ENCODE results near the gene ERBB2. TPM values are rescaled to one million over a fixed set of nuclear protein-coding genes. Genes with fewer than 3 reads are reported as not detected.

Gene ERBB2
- total and polyA plus RNA-seq, 2 of the 13 experiments (the other 11 are each of a cell fraction or from before 2014, with no cell fraction given), result 57.7 to 64.1 TPM

DNA sequence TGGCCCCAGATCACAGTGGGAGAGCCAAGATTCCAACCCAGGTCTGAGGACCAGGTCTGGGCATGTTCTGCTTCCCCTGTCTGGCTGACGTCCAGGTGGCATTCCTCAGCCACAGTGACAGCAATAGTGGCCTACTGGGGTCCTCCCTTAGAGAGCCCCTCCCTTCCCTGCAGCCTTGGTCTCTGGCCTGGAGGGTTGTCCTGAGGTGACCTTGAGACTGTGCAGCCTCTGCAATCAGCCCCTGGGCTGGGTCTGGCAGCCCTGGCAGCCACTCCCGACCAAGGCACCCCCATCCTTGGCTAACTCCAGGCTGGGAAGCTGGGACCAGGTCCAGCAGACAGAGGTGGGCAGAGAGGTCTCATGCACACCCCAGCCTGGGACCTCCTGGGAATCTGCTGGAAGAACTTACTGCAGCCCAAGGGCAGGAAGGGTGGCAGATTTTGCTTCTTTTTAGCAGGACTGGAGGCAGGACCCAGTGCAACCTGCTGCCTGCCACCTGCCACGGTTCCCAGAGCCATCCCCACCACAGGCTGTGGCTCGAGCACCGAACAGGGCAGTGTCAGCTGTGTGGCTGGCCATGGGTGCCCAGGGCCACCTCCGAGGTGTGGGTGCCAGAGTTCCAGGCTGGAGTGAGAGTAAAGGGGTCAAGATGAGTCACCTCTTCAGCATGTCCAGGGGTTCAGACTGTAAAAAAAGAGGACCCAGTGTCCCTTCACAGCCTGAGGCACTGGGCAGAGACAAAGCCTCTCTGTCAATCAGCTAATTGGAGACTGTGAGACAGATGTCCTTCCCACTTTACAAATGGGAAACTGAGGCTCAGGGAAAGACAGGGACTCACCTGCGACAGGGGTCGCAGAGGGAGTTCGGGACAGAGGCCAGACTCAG lies 50.5 kb downstream of the ERBB2 start (continued):
- TF ChIP-seq ZFP62 (CRISPR knock-in tag; IDR thresholded peaks at IDR 0.05), result no peak
- TF ChIP-seq FOXK1 (CRISPR knock-in tag; IDR thresholded peaks at IDR 0.05; ENCODE audit: borderline replicate concordance, low read depth), result no peak
- no peak for TF ChIP-seq IKZF1 (IDR thresholded peaks at IDR 0.05)
- TF ChIP-seq, protein P1, sequence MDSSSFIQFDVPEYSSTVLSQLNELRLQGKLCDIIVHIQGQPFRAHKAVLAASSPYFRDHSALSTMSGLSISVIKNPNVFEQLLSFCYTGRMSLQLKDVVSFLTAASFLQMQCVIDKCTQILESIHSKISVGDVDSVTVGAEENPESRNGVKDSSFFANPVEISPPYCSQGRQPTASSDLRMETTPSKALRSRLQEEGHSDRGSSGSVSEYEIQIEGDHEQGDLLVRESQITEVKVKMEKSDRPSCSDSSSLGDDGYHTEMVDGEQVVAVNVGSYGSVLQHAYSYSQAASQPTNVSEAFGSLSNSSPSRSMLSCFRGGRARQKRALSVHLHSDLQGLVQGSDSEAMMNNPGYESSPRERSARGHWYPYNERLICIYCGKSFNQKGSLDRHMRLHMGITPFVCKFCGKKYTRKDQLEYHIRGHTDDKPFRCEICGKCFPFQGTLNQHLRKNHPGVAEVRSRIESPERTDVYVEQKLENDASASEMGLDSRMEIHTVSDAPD (CRISPR knock-in tag; IDR thresholded peaks at IDR 0.05), result no peak
- TF ChIP-seq ZNF205 (CRISPR knock-in tag; IDR thresholded peaks at IDR 0.05), result 0 out of 2 replicates have a peak, but pooled peaks have one; percentile 22
- no peak for TF ChIP-seq ZNF354B (CRISPR knock-in tag; IDR thresholded peaks at IDR 0.05)
- 0 out of 2 replicates have a peak, but pooled peaks have one; percentile 67 for TF ChIP-seq ZNF674 (CRISPR knock-in tag; IDR thresholded peaks at IDR 0.05; ENCODE audit: low read depth)
- TF ChIP-seq, protein P2, sequence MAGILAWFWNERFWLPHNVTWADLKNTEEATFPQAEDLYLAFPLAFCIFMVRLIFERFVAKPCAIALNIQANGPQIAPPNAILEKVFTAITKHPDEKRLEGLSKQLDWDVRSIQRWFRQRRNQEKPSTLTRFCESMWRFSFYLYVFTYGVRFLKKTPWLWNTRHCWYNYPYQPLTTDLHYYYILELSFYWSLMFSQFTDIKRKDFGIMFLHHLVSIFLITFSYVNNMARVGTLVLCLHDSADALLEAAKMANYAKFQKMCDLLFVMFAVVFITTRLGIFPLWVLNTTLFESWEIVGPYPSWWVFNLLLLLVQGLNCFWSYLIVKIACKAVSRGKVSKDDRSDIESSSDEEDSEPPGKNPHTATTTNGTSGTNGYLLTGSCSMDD (CRISPR knock-in tag; IDR thresholded peaks at IDR 0.05), result no peak
- no peak for TF ChIP-seq ZNF382 (CRISPR knock-in tag; IDR thresholded peaks at IDR 0.05; ENCODE audit: borderline replicate concordance)
- TF ChIP-seq, protein P3, sequence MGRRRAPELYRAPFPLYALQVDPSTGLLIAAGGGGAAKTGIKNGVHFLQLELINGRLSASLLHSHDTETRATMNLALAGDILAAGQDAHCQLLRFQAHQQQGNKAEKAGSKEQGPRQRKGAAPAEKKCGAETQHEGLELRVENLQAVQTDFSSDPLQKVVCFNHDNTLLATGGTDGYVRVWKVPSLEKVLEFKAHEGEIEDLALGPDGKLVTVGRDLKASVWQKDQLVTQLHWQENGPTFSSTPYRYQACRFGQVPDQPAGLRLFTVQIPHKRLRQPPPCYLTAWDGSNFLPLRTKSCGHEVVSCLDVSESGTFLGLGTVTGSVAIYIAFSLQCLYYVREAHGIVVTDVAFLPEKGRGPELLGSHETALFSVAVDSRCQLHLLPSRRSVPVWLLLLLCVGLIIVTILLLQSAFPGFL (CRISPR knock-in tag; IDR thresholded peaks at IDR 0.05), result no peak
- TF ChIP-seq ZSCAN29 (CRISPR knock-in tag; conservative IDR thresholded peaks at IDR 0.05), result no peak
- TF ChIP-seq MYNN (CRISPR knock-in tag; IDR thresholded peaks at IDR 0.05; ENCODE audit: low read depth), result no peak
- TF ChIP-seq ZEB1 (IDR thresholded peaks at IDR 0.05; ENCODE audit: insufficient replicate concordance, low read depth), result peak; percentile 71
- TF ChIP-seq GATAD2A (CRISPR knock-in tag; IDR thresholded peaks at IDR 0.05), result peak; percentile 87
- TF ChIP-seq DNMT1 (CRISPR knock-in tag; IDR thresholded peaks at IDR 0.05), result 0 out of 2 replicates have a peak, but pooled peaks have one; percentile 84
- TF ChIP-seq, protein P4, sequence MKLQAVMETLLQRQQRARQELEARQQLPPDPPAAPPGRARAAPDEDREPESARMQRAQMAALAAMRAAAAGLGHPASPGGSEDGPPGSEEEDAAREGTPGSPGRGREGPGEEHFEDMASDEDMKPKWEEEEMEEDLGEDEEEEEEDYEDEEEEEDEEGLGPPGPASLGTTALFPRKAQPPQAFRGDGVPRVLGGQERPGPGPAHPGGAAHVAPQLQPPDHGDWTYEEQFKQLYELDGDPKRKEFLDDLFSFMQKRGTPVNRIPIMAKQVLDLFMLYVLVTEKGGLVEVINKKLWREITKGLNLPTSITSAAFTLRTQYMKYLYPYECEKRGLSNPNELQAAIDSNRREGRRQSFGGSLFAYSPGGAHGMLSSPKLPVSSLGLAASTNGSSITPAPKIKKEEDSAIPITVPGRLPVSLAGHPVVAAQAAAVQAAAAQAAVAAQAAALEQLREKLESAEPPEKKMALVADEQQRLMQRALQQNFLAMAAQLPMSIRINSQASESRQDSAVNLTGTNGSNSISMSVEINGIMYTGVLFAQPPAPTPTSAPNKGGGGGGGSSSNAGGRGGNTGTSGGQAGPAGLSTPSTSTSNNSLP (IDR thresholded peaks at IDR 0.05; ENCODE audit: low read depth, low read length), result no peak
- TF ChIP-seq TBX2 (CRISPR knock-in tag; IDR thresholded peaks at IDR 0.05; ENCODE audit: borderline replicate concordance), result peak; percentile 78; the same call in 1 of the 2 replicates
- no peak for TF ChIP-seq NFKBIZ (CRISPR knock-in tag; IDR thresholded peaks at IDR 0.05)
- TF ChIP-seq EHMT2 (IDR thresholded peaks at IDR 0.05; ENCODE audit: borderline replicate concordance, low read depth, low read length), result no peak
- TF ChIP-seq ZZZ3 (CRISPR knock-in tag; IDR thresholded peaks at IDR 0.05; ENCODE audit: borderline replicate concordance), result no peak
- no peak for TF ChIP-seq ZNF33A (CRISPR knock-in tag; IDR thresholded peaks at IDR 0.05; ENCODE audit: borderline replicate concordance)
- no peak for TF ChIP-seq KAT7 (CRISPR knock-in tag; IDR thresholded peaks at IDR 0.05; ENCODE audit: borderline replicate concordance)
- no peak for TF ChIP-seq RARG (CRISPR knock-in tag; IDR thresholded peaks at IDR 0.05; ENCODE audit: low read depth)
- TF ChIP-seq, protein P5, sequence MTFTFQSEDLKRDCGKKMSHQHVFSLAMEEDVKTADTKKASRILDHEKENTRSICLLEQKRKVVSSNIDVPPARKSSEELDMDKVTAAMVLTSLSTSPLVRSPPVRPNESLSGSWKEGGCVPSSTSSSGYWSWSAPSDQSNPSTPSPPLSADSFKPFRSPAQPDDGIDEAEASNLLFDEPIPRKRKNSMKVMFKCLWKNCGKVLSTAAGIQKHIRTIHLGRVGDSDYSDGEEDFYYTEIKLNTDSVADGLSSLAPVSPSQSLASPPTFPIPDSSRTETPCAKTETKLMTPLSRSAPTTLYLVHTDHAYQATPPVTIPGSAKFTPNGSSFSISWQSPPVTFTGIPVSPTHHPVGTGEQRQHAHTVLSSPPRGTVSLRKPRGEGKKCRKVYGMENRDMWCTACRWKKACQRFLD (CRISPR knock-in tag; IDR thresholded peaks at IDR 0.05; ENCODE audit: borderline replicate concordance), result no peak
